HG03066 (cell line): ENCODE data around the gene CYP27A1.

Experiments
- ATAC-seq: cut with Tn5 transposase; IDR thresholded peaks from one replicate; pipeline ENCODE4 v1.9.1; 2021; ENCODE audit warnings: low read depth; ENCODE audit not compliant: unreplicated experiment

CYP27A1 gene

DNA sequence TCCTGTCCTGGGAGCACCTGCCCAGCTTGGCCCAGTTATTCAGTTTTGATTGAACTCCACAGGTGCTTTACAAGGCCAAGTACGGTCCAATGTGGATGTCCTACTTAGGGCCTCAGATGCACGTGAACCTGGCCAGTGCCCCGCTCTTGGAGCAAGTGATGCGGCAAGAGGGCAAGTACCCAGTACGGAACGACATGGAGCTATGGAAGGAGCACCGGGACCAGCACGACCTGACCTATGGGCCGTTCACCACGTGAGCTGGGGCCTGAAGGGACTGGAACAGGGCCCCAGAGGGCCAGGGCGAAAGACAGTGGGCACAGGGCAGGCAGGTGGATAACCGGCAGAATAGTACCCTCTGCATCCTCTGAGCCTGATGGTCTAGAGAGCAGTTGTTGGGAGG, 27.6 kb downstream of the CYP27A1 start:
- ATAC-seq: no peak

DNA sequence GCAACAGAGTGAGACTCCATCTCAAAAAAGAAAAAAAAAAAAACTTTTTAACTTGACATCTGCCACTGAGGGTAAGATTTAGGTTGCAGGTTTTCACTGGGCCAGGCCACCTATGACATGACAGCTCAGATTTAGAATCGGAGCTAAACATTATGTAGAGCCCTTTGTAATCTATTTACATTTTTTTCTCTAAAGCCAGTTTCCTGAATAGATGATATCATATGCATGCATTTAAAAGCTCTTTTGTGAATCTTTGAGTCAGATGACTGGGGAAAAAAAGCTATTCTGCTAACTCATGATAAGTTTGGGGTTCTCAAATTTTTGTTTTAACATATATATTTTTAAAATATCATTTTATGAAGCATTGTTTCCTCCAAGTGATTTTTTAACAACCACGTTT, 28.3 kb downstream of the CYP27A1 start:
- no peak for ATAC-seq

DNA sequence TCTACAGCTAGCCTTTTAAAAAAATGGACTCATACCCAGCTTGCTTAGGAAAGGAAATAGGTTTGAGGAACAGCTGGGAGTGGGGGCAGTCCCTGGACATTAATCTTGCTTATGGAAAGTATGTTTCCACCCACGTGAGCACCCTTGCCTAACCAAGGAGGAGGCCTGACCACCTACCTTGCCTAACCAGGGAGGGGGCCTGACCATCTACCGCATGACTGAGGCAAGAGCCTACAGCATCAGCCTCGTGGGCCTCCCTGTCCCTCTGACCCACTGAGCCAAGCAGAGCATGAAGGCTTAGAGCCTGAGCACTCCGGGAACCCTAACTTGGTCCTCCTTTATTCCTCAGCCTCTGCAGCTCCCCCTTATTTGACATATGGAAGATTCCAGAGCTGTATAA, 29.4 kb downstream of the CYP27A1 start:
- no peak for ATAC-seq

DNA sequence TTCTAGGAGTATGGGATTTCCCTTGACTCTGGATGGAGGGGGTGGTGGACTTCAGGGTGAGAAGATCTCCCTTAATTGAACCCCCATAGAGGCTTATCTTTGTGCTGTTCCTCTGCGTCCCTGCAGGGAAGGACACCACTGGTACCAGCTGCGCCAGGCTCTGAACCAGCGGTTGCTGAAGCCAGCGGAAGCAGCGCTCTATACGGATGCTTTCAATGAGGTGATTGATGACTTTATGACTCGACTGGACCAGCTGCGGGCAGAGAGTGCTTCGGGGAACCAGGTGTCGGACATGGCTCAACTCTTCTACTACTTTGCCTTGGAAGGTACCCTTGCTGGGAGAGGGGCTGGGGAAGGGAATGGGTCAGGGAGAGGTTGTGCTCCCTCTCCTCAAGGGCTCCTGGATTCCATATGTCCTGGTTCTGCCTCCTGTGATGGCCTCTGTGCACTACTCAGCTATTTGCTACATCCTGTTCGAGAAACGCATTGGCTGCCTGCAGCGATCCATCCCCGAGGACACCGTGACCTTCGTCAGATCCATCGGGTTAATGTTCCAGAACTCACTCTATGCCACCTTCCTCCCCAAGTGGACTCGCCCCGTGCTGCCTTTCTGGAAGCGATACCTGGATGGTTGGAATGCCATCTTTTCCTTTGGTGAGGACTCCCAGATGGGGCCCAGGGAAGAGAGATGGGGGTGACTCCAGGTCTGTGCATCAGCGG, 30.3 kb downstream of the CYP27A1 start:
- ATAC-seq: no peak

DNA sequence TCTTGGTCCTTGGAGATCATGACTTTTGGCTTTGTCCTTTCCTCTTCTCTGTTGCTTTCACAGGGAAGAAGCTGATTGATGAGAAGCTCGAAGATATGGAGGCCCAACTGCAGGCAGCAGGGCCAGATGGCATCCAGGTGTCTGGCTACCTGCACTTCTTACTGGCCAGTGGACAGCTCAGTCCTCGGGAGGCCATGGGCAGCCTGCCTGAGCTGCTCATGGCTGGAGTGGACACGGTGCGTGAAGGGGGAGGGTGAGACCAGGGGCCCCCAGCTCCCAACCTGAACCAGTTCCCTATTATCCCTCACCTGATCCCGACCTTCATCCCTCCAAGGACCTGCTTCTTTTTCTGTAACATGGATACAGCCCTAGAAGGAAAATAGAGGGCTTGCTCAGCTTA, 30.9 kb downstream of the CYP27A1 start:
- ATAC-seq: no peak

DNA sequence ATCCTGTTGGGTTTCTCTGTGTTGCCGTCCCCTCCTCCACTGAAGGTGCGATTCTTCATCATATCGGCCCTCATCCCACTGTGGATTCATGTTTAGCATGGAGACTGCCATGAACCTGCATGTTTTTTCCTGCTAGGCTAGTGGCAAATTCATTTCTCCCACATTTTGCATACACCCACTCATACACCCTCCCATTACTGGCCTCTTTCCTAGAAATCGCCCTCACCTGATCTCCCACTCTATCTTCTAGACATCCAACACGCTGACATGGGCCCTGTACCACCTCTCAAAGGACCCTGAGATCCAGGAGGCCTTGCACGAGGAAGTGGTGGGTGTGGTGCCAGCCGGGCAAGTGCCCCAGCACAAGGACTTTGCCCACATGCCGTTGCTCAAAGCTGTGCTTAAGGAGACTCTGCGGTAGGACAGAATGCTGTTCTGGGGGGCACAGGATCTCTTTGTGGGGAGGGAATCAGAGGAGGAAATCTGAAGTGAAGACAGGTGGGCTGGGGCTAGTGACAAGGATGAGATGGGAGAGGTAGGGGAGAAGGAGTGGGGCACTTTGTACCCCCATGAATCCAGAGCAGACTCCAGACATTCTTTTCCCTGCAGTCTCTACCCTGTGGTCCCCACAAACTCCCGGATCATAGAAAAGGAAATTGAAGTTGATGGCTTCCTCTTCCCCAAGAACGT, 32.0 kb downstream of the CYP27A1 start:
- ATAC-seq: no peak

DNA sequence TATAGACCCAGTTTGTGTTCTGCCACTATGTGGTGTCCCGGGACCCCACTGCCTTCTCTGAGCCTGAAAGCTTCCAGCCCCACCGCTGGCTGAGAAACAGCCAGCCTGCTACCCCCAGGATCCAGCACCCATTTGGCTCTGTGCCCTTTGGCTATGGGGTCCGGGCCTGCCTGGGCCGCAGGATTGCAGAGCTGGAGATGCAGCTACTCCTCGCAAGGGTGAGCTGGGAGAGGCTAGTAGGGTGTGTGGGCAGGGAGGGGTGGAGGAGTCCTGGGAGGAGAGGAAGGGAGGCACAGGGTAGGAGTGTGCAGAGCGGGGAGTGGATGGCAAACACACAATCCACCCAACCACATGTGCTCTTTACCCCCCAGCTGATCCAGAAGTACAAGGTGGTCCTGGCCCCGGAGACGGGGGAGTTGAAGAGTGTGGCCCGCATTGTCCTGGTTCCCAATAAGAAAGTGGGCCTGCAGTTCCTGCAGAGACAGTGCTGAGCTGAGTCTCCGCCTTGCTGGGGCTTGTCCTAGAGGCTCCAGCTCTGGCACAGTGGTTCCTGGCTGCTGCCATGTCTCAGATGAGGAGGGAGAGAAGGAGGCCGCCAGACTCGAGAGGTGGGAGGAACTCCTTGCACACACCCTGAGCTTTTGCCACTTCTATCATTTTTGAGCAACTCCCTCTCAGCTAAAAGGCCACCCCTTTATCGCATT, 32.7 kb downstream of the CYP27A1 start:
- ATAC-seq: no peak

DNA sequence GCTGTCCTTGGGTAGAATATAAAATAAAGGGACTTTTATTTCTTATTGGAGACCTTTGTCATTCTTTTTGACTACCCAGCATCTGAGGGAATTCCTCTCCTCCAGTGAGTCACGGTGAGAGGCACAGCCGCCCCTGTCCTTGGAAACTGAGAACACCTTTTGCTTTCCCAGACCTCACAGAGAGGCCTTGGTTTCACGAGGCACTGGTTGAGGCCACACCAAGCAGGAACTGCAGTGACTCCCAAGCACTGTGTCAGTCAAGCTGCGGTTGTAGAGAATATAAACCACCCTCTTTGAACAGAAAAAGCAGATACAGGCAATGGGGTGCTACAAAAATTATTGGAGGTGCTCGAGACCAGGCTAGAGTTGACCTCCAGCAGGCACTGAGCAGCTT, 33.3 kb downstream of the CYP27A1 start:
- no peak for ATAC-seq

DNA sequence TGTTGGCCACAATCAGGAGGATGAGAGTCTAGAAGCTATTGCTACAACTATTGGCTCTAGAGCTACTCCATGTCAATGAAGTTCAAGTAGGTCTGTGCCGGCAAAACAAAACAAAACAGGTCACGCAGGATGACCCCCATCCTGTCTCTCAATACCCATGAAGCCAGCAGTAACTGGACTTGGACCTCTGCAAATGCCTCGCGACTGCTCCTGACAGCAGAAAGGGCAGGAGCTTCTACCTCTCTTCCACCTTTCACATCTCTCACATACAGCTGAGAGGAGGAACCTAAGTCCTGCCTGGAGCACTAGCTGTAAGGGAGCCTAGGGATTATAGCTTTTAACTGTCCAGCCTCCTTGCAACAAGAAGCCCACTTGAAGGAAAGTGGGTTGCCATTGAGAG, 33.7 kb downstream of the CYP27A1 start:
- no peak for ATAC-seq

DNA sequence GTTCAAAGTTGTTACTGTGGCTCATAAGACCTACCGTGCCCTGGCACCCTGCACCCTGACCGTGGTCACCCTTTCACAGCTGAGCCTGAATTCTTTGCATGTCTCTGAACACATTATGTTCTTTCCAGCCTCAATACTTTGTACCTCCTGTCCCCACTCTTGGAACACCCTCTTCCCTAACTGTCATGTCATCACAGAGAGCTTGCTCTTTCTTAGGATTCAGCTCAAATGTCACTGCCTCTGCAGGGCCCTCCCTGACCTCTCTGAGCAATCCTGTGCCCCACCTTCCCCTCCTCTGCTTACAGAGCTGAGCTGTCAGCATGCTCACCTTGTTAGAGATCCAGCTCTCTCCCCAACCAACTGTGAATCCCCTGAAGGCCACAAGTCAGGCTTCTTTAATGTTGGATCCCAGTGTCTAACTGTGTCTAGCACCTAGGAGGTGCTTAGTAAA, 34.6 kb downstream of the CYP27A1 start:
- ATAC-seq: no peak

DNA sequence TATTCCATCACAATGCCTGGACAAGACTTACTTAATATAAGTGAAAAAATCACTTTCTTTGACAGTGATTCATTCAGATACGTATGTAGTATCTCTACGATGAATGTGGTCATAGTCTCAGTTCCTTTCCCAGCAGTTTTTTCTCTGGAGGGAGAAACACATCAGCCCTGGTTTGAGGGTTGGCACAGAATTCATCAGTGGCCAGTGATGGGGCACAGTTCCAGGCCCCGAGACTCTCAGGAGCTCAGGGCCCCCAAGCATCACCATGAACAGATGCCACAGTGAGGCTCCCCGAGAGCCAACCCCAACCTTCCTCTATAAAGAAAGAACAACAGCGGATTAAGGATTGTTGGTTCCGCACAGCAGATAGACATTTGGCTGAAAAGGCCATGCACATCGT, 37.1 kb downstream of the CYP27A1 start:
- no peak for ATAC-seq

DNA sequence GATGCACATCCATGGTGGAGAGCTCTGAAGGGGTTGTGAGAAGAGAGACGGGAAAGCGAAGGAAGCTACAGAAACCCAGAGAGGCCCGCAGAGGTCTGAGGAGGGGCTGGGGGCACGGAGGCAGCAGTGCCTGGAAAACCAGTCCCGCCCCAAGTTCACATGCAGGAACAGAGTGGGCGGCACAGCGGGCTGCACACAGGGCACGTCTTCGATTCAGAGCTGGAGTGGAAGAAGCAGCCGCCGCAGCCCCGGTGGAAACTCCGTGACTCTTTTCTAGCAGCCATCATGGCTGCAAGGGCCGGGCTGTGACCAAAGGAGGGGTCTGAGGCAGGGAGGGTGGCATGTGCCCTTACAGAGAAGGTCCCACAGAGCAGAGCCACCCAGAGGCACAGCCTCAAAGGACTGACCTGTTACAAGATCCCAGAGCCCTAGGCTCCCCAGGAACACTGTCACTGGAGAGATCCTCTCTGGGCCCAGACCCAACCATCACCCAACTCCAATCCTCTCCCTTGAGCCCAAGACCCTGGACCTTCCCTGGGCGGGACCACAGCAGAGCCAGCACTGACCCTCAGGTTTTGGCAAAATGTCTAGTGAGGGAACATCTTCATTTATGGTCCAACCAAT, 38.9 kb downstream of the CYP27A1 start:
- no peak for ATAC-seq

DNA sequence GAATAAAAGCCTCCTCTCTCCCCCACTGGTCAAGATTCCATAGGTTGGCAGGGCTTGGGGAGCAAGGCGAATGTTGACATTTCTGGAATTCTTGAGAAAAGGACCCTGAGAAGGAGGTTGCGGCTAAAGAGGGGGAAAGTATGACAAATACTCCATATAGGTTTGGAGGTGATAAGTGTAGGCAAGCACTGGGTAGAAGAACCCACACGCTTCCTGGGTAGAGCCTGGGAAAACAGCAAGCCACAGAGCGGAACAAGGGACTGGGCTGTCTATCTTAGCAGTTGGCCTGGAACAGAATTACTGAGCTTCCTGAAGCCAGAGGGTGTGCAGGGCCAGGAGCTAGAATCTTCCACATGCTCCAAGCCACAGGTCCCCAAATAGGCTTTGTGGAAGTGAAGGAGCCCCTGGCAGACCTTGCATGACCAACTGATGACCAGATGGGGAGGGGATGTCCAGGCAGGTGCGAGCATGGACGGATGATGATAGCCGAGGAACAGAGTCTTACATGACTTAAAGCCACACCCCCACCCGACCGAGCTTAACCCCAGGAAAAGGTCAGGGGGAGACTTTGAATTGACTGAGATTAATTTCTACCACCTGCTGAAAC, 39.8 kb downstream of the CYP27A1 start:
- no peak for ATAC-seq

DNA sequence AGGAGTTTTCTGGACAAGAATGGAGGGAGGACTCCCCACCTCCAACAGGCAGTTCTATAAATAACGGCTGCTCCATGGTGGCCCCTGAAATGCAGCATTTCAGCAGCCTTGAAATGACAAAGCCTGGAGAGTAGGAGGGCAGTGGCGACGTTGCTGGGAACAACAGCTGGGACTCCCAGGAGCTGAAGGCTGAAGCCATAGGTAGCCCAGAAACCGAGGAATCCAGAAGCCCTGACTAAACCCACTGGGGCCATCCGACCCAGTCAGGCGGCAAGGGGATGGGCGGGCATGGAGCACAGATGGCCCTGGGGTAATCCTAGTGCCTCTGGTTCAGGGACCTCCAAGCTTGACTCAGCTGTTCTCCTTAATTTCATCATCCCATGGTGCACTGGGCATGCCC, 40.7 kb downstream of the CYP27A1 start:
- no peak for ATAC-seq

DNA sequence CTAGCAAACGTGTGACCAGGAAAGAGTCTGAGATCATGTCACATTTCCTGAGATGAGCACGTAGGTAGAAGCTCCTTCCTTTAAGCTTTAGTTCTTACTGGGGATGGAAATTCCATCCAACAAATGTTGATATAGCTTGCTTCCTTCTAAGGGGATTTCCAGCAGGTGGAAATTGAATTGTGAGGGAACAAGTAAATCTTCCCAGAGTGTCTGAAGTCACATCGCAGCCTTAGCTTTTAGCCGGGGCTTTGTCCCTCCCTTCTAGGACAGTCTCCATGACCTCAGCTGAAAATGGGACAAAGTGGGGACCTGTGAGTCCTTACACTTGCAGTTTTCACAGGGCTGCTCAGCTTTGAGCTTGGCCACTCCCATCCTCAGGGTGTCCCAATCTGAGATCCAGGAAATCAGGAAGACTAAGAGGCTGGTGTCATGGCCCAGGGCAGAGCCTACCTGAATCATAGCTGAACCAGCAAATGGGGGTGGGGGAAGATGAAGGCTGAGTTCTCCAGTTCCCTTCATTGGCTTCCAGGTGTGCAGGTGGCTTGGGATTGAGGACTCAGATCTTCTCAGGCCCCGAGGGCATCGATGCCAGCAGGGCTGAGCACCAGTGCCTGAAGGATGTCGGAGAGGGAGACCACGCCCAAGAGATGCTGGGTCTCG, 41.4 kb downstream of the CYP27A1 start:
- ATAC-seq: no peak

DNA sequence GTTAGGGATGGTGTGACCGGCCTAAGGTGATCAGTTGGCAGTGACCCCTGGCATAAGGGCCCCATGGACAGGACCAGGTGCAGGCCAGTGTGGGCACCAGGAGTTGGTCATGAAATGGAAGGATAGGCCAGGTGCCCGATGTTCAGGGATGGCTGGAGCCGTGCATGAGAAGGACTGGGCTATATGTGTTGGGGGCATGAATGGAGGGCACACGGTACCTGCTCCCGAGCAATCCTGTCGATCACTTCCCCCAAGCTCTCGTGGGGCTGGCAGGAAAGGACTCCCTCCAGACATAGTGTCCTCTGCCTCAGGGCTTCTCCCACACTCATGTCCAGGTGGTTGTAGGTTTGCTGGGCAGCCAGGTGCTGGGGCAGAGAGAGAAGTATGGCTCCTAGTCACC, 42.1 kb downstream of the CYP27A1 start:
- ATAC-seq: no peak

DNA sequence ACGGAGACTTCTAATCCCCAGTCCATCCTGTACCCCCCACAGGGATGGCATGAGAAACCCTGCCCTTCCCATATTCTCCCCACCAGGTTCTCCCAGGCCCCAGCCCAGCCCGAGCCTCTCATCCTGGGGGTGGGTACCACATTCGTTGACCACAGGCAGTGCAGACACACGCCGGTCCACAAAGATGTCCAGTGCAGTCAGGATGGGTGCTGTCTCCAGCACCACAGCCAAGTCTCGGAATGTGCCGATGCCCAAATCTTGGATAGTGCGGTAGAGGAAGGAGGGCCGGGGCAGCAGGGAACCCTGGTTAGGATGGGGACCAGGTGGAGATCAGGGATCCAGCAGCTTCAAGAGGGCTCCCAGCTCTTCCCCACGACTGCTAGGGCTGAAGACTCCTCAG, 44.8 kb downstream of the CYP27A1 start:
- ATAC-seq: no peak

DNA sequence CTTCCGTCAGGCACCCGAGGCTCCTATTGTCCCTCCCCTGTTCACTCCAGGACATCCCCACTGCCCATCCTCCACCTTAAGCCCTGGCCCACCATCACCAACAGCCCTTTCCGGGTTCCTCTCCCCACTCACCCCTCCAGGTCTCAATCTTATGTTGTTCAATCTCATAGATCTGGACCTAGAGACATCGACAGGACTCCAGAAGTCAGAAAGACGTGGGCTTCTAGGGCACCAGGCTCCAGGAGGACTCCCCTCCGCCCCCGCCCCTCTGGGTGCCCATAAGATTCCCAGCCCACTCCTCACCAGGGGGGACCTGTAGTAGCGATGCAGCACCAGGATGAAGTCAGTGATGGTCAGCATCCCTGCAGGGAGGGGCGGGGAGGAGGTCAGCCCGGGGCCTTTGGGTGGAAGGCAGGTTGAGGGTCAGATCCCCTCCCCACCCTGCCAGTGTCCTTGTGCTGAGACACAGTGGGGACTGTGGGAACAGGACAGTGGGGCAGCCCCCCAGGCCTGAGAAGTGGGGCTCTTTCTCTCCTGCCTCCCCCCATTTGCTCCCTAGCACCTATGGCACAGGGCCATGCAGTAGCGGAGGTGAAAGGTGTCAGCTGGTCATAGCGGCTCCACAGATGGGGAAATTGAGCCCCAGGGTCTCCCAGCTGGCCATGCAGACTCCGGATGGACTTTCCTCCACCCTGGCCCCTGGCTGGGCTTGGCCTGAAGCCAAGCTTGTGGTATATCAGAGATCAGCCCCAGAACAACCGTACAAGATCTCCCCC, 45.9 kb downstream of the CYP27A1 start:
- no peak for ATAC-seq

DNA sequence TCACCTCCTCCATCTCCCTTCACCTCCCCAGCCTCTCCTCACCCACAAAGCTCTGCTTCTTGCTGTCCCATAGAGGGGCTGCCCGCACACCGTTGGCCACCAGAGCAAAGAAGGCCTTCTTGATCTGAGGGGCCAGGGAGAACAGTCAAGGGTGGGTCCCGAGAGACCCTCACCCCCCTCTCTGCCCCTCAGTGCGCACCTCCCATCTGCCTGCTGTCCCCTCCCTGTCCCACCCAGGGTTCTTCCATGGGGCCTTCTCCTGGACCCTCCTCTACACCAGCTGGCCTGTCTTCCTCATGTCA, 46.5 kb downstream of the CYP27A1 start:
- ATAC-seq: no peak
